Stimulated activated CD8-positive, alpha-beta memory T cell treated with anti-CD3 and anti-CD28 coated beads, Interleukin-2, amount 100 ng/mL, for 48 hours (primary cell): Measurements from ENCODE around the gene FOXP4.

Source experiments
- DNase-seq, 2 donors: peaks; one replicate each; pipeline ENCODE4 v3.0.0-alpha.2; 2020; ENCODE audit warnings: low read depth in 2 of 2

FOXP4 gene

DNA sequence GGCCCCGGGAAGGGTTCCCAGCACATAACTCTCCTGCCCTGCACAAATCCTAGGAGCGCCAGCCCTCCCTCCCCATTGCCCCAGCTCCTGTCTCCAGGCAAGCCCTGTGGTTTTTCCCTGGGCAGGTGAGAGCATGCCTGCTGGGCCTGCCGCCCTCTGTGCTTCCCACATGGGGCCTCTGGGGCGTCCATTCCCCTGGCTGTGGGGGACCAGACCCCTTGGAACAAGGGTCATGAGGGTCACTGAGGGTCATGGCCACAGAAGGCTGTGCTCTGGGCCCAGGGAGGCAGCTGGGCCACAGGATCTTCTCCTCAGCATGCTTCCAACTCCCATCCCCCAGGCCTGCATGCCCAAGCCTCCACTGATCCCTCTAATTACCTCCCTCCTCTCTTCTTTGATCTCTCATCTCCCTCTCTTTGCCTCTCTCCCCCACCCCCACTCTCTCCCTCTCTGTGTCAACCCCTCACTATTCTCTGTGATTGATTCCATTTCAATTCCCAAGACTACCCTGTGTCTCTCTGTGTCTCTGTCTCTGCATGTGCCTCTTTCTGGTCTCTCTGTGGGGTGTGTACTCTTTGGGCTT lies 98.2 kb downstream of the FOXP4 start:
- DNase-seq, result no peak

DNA sequence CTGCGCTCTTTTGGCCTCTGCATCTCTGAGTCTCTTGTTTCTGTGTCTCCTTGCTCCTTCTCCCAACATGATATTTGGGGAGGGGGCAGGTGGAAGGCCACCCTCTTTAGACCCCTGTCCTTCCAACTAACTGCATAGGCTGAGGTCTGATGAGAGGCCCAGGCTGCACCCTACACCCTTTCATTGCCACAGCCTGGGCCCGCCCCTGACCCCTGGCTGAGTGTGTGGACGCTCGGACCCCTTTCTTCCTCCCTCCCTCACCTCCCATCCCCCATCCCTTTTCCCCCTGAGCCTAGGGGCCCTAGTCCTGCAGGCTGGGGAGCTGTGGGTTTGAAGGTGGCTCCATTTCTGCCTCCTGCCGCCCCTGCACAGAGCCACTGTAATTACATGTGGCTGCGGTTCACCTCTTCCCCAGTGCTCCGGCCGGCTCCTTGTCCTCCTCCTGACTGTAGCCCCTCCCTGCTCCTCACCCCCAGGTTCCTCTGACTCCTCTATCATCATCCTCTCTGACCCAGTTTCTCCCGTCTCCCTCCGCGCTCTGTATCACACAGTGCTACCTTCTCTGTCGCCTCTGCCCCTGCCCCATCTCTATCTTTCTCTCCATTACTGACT lies 98.9 kb downstream of the FOXP4 start:
- no peak for DNase-seq

GRCh38 chr6:41646026-41646795 lies 100.0 kb downstream of the FOXP4 start:
- no peak for DNase-seq

GRCh38 chr6:41647061-41647511 lies 100.9 kb downstream of the FOXP4 start:
- DNase-seq, result no peak

GRCh38 chr6:41648070-41648585 lies 101.9 kb downstream of the FOXP4 start:
- DNase-seq, result no peak

DNA sequence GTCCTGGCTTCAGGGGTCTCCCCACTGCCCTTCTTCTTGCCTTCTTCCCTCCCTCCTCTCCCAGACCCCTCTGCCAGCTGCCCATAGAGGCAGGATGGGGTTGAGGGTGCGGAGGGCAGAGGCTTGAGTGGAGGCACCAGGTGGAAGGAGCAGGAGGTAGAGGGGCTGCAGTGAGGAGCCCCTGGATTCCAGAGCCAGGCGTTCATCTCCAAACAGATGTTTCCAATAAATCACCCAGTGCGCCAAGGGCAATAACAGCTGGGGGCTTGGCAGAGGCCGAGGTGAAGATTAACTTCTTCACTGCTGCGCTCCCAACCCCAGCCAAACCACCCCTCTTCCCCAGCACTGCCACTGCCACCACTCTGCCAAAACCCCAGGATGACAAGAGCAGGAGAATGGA lies 102.7 kb downstream of the FOXP4 start:
- DNase-seq, result no peak

- no peak for DNase-seq
Observed at GRCh38 chr6:41649596-41649995, 103.4 kb downstream of the FOXP4 start.

DNA sequence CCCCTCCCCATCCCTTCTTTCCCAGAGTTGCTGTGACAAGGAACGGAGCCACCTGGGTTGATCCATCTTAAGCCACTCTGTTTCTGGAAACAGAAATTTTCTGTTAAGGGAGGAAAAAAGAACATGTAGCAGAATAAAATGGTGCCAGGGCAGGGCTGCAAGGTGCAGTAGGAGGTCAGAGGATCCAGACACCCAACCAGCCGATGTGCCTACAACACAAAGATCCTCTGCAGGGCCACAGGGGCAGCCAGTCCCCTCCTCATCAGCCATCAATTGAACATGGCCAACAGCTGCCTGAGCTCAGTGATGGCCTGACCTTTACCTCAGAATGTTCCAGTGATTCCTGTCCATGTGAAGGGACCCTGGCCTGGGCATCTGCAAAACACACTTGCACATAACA lies 103.9 kb downstream of the FOXP4 start:
- no peak for DNase-seq

- no peak for DNase-seq
Observed at GRCh38 chr6:41651246-41651961, 105.2 kb downstream of the FOXP4 start.
